GM19328 (cell line): Measurements from ENCODE around the gene DENND2D.

ENCODE experiments used
- ATAC-seq: cut with Tn5 transposase; IDR thresholded peaks from one replicate; pipeline ENCODE4 v1.9.1; 2021; ENCODE audit warnings: mild to moderate bottlenecking, moderate library complexity; ENCODE audit not compliant: unreplicated experiment

Gene DENND2D

DNA sequence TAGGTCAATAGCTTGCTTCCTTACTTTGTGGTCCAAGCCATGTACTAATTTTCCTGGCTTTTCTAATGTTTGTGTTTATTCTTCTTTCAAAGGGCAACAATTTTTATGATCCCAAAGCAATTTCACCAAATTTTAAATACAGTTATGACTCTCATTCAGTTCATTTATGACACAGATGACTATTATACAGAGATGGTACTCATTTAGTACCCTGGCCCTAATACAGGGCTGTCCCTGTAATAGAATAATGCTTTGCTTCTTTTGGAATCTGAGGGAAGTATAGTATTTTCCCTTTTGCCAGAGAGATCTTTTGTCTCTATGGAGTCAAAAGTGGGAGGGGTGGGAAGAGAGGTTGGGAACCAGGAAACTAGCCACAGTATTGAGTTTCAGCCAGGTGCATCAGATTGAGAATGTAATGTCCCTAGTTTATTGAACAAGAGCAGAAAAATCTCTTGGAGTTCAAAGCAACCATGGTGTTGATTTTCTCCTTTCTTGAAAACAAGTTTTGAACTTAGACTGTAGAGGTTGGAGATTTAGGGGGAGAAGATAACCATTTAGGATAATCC is 20.4 kb downstream of the DENND2D start:
- no peak for ATAC-seq

DNA sequence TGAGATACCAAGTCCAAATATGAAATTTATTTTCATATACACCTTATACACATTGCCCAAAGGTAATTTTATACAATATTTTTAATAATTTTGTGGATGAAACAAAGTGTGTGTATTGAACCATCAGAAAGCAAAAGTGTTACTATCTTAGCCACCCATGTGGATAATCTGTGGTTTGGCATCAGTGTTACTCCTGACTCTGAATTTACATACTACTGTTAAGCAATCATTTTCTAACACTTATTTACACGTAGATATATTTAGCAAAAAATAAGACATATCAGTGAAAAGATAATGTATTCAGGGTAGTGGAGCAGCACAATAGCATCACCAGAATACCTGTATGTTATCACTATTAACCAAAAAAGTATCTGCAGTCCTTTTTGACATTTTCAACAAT is 23.8 kb downstream of the DENND2D start:
- no peak for ATAC-seq

DNA sequence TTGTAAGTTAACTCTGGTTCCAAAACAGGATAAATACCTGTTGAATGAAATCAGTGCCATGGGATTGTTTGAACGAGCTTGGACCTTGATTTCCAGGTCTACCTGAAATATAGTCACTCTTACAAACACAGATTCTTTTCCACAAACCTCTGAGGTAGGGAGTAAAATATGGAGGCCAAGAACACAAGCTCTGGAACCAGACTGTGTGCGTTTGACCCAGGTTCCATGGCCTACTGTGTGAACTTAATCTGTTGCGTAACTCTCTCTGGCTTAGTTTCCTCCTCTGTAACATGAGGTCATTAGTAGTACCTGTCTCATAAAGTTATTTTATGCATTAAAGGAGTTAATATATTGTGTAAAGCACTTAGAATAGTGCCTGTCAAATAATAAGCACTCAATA is 25.1 kb downstream of the DENND2D start:
- ATAC-seq, result no peak

DNA sequence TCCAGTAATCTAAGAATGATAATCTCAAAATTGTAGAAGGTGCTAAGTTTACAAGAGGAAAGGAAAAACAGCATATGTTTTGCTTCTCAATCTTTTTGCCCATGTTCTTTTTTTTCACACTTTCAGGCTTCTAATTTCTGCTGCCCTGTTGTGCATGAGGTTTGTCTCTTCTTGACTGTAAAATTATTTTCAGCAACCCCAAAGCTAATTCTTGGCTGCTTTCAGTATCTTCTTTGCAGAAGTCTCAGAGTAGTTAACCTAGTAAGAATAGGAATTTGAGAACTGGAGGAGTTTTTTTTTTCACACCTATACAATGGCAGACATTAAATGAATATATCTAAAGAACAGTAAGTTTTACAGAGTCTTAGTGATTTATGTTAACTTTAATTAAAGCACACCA is 26.4 kb downstream of the DENND2D start:
- ATAC-seq, result no peak

DNA sequence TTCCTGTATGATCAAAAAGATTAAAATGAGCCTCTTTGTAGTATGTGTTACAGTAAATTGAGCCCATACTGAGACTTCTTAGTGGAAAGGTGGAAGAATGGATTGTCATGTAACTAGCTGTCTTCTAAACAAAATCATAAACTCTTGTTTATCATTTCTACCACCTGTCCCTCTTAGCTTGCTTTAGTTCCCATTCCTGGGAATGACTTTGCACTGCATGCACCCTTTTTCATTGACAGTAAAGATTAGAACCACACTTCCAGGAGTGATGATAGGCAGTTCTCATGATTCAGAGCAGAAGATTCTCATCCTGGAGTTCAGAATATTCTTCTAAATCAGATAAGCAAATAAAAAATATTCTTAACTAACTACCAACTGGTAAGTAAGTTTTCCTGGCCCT is 28.0 kb downstream of the DENND2D start:
- no peak for ATAC-seq

DNA sequence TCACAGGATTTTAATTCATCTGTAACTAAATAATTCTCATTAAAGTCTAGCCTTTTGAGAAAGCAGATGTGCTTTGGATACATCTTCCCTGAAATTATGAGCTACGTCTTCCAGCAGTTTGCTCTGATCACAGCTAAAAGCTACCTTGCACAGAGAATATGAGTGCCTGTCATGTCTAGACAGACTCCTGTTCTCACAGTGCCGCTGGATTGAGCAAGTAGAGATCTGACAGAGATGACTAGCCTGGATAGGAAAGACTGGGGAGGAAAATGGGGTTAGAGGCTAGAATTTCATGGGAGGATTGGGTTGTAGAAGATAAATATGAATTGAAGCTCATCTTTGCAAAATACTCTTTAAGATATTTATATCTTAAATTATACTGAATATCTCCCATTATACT is 36.3 kb downstream of the DENND2D start:
- ATAC-seq, result no peak

DNA sequence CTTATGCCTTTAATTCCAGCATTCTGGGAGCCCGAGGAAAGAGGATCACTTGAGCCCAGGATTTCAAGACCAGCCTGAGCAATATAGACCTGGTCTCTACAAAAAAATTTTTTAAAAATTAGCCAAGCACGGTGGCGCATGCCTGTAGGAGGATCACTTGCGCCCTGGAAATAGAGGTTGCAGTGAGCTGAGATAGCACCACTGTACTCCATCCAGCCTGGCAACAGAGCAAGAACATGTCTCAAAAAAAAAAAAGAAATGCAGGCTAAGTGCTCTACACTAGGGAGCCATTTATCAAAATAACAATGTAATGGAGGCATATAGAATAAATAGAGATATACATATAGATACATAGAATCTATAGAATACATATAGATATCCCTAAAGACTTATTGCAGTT is 37.1 kb downstream of the DENND2D start:
- ATAC-seq, result no peak

DNA sequence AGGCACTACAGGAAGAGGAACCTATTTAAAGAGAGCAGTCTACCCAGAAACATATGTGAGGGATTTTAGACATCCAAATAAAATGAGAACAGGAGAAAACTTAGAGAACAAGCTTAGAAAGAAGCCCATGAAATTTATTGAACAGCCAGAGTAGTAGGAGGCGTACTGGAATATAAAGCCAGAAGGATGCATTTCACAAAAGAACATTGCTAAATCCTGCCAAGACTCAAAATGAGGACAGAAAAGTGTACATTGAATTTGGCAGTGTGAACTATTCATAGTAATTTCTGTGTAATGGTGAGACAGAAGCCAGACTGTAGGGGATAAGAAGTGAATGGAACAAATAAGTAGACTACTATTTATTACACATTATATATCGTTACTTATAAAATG is 38.0 kb downstream of the DENND2D start:
- ATAC-seq, result no peak

DNA sequence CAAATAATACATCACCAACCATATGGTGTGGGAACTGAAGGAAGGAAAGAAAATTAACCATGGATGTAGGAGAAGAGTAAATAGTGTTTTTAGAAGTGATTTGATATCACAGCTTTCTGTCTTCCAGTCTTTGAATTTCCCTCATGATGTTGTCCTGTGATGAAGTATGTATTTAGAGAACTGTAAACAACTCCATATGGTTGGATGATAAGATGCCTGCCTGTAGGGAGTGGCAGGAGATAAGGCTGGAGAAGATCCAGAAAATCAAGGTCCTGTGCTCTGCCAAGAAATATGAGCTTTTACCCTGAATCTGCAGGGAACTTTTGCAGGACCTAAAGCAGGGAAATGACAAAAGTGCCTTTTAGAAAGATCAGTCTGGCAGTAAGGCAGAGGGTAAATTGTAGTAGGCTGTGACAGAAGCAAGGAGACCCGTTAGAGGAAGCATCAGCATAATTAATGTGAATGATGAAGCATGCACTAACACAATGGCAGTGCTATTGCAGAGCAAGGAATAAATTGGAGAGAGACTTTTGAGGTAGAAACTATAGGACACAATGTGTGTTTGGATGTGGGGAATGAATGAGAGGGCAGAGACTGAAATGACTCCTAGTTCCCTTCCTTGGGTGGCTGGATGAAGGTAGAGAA is 38.5 kb downstream of the DENND2D start:
- ATAC-seq, result no peak

DNA sequence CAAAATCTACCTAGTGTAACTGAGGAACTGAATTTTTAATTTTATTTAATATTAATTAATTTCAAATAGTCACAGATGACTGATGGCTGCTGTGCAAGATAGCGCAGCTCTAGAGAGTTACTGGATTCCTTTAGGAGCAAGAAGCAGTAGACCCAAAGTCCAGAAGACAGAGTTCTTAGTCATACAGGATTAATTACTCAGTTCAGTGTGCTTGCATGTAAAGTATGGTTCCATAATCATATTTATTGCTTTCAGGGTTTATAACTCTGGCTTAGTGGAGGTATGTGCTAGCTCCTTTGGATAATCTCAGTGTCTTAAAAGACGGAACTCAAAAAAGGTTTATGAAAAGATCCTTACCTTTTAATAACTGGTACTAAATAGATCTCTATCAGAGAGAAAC is 43.0 kb downstream of the DENND2D start:
- ATAC-seq, result no peak

DNA sequence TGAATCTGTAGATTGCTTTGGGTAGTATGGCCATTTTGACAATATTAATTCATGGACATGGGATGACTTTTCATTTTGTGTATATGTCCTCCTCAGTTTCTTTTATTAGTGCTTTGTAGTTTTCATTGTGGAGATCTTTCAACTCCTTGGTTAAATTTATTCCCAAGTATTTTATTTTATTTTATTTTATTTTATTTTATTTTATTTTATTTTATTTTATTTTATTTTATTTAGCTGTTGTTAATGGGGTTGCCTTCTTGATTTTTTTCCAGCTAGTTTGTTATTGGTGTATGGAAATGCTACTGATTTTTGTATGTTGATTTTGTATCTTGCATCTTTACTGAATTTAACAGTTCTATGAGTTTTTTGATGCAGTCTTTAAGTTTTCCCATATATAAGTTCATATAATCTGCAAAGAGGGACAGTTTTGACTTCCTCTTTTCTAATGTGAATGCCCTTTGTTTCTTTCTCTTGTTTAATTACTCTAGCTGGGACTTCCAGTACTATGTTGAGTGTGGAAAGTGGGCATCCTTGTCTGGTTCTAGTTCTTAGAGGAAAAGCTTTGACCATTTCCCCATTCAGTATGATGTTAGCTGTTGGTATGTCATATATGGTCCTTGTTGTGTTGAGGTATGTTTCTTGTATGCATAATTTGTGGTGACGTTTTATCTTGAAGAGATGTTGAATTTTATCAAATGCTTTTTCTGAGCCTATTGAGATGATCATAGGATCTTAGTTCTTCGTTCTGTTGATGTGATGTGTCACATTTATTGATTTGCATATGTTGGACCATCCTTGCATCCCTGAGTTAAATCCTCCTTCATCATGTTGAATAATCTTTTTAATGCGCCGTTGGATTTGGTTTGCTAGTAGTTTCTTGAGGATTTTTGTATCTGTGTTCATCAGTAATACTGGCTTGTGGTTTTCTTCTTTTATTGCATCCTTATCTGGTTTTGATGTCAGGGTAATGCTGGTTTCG is 46.1 kb downstream of the DENND2D start:
- ATAC-seq, result no peak

DNA sequence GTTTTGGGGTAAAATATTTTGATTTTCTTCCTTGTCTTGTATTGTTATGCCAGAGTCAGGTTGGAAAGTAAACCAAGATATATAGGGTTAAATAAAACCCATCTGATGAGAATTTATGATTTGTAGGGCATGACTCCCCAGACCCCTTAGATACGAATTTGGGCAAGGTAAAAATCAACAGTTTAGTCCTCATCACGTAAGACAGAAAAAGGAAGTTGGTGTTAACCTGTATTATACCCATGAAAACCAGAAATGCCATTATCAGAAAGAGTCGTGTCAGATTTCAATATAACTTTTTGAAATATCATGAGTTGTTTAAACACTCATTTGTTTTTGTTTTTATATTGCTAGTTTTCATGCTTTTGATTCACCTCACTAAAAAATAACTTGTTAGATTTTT is 48.6 kb downstream of the DENND2D start:
- no peak for ATAC-seq

DNA sequence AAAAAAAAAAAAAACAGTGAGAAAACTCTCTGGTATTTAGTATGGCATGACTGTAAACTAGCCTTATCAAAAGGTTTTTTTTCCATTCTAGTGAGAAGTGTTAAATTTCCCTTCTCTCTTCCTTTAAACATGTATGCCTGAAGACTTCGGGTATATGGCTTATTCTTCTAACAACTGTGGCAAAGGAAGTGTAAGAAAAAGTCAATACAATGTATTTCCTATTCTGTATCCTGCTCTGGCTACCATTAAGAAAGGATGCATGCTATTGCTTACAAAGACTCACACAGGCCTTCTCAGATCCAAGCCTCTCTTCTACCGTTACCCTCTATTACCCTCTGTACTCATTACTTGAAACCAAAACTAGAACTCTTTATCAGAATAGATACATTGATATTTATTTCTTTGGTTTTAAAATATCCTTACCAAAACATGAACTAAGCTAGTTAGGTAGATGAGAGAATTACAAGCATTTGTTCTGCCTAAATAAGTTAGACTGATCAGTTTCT is 52.0 kb downstream of the DENND2D start:
- ATAC-seq, result no peak

DNA sequence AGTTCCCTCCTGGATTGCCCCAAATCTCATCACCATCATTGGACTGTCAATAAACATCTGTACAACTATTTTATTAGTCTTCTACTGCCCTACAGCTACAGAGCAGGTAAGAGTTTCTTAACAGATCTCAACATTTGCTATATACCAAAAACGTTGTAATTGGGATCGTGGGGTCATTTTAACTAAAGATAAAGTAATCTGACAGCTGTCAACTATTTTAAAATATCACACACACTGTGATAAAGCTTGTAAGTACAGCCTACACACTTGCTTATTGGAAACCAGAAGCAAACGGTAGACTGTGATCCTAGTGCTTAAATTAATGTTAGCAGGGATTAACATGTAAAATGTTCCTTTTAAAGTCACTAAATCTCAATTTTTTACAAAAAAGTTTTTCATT is 52.5 kb downstream of the DENND2D start:
- ATAC-seq, result no peak

DNA sequence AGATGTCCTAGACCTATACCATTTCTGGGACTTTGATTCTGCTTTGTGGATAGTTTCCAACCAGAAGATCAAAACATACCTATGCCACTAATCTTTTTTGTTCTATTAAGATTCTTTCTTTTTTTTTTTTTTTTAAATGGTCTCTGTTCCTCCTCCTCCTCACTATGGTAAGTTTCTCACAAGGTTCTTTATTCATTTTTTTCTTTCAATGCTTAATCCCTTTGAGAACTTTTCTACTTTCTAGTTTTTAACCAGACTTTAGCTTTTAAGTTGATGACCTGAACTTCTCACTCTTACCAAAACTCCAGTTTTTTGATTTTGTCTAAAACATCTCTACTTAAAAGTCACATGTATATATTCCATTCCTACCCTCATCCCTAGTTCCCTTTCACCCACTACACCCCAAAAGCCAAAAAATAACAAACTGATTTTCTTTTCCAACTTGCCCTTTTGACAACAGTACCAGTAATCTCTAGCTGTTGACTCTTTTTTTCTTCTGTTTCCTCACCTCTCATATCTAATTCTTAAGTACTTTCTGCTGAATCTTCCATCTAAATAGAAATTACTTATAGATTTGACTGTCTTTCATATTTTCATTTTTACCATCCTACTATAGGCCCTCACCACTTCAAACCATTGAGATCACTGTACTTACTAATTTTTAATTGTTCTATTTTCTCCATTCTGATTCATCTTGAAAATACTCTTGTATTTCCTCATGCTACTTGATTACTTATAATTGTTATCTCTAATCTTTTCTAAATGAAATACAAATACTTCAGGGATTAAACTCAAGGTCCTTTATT is 54.3 kb downstream of the DENND2D start:
- ATAC-seq, result no peak

DNA sequence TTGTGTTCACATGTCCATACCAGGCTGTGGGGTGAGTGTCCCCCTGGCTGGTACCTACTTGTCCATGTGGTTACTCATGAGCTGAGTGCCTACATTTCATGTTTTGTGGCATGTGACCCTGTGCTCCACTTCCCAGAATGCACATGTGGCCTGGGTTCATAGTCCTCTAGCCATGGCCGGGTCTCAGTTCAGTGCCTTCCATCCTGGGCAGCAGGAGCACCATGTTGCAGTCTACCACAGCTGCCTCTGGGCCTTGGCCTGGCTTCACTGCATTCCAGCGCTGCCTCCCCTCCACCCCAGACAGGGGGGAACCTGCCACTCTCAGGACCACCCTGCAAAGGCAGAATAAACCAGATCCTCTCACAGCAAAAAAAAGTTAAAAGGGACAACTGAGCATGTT is 54.9 kb downstream of the DENND2D start:
- ATAC-seq, result no peak

DNA sequence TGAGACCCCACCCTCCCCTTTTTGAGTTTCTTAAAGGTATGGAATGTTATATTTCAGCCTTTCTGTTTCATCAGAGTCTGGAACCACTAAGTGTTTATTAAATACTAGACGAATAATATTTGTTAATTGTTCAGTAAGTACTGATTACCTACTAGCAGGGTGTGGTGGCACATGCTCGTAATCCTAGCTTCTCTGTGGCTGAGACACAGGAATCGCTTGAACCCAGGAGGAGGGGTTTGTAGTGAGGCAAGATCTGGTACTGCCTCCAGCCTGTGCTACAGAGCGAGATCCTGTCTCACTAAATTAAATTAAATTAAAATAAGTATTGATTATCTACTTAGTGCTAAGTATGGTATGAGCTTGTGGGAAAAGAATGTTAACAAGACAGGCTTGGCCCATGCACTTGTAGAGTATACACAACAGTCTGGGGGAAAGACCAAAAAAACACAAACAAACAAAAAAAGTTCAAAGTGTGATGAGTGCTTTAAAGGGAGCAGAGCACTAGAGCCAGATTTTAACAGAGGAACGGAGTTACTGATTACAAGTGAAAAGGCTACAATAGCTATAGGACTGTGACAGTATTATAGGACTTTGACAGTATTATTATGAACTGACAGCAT is 58.0 kb downstream of the DENND2D start:
- ATAC-seq, result no peak

DNA sequence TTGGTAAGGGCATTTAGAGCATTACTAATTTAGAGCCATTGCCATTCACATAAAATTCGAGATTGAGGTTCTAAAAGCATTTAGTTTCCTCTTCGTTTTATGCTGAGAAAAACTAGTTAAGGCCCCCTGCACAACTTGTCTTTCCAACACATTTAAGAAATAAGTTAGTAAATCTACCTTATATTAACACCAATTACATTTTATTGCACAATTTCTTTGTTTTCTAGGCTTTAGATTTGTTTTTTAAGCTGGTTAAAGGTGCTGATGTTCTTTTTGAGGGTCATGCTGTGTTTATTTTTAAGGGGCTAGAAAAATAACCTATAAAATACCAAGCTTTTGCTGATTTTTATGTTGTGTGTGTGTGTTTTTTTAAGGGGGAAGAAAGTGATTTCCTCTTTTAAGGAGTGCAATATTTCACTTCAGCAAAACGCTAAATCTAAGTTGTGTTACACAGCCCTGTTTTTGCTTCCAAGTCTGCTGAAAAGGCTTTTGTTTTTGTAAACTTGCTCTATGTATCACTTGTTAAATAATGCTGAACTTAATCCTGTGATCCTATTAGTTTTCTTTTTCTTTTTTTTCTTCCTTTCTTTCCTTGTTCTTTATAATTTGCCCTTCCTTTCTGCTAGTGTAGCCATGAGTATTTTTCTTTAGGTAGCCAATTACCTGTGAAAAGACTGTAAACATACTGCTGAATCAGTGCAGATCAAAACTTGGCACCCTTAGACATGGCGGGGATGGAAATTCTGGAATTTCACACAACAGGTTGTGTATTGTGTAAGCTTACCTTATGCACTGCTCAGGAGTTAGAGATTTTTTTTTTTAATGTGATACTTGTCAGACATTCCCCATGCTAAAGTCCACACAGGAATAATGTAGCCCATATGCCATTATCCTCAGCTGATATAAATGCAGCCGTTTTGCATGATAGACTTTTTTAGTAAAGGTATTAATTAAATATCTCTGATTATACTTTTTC is 58.9 kb downstream of the DENND2D start:
- no peak for ATAC-seq

DNA sequence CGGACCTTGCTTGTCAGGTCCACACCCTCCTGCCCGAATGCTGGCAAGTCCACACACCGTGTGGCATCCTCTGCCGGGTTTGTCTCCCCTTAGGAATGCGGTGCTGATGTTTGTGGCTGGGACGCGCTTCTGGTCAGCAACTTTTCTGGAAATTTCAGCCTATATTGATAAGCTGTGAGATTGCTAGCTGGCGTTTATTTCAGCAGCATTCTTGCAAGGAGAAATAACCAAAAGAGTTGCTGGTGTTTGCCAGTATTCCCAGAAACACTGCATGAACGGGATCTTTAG is 59.8 kb downstream of the DENND2D start:
- ATAC-seq, result no peak
